SJCRH30 (cell line): ENCODE data around the gene PTPRR. TPM values are rescaled to one million over a fixed set of nuclear protein-coding genes. Genes with fewer than 3 reads are reported as not detected.

Source experiments
- DNase-seq, 2 experiments: peaks; one replicate each; pipeline ENCODE4 v3.0.0-alpha.2; 2015 to 2020
- H3K27ac ChIP-seq: fragments of 250-450 bp; sonication (Bioruptor Pico); 2 replicates; pipeline ENCODE4 v1.5.1; 2020; ENCODE audit warnings: mild to moderate bottlenecking, moderate library complexity
- H3K27me3 ChIP-seq: fragments of 250-450 bp; sonication (Bioruptor Pico); 2 replicates; pipeline ENCODE4 v1.5.1; 2020; ENCODE audit warnings: mild to moderate bottlenecking, moderate library complexity
- H3K36me3 ChIP-seq: fragments of 250-450 bp; sonication (Bioruptor Pico); 2 replicates; pipeline ENCODE4 v1.5.1; 2020; ENCODE audit warnings: mild to moderate bottlenecking, moderate library complexity
- H3K4me1 ChIP-seq: fragments of 250-450 bp; sonication (Bioruptor Pico); 2 replicates; pipeline ENCODE4 v1.5.1; 2020; ENCODE audit warnings: mild to moderate bottlenecking, moderate library complexity
- H3K4me3 ChIP-seq: fragments of 250-450 bp; sonication (Bioruptor Pico); 2 replicates; pipeline ENCODE4 v1.5.1; 2020; ENCODE audit warnings: mild to moderate bottlenecking, moderate library complexity
- H3K9me3 ChIP-seq: fragments of 250-450 bp; sonication (Bioruptor Pico); replicated peaks from 2 replicates; pipeline ENCODE4 v1.5.1; 2020; ENCODE audit warnings: mild to moderate bottlenecking, moderate library complexity
- total RNA-seq: library from RNA; depleted of rRNA; stranded (reverse); fragments of >200 nt; shearing (Covaris generic); gene quantifications from 2 replicates; pipeline ENCODE4 v1.2.3, GENCODE V29; 2014

PTPRR gene
- total RNA-seq, 1 experiment from 2014 or later = 0.49 TPM

DNA sequence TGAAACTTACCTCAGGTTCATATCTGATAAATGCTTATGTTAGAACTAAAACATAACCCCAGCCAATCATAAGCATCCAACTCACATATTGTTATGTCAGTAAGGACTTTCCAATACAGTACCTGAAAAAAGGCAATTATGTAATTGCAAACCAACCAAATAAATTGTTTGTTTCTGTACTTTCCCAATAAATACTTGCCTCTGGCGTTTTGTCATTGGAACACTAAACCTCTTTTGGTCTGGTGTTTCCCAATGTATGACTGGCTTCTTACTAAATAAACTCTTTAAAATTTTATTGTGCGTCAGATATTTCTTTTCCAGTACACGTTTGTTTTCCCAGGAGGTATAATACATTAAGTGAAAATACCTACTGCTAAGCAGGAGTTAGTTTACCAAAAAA, 276.6 kb downstream of the PTPRR start:
- Histone ChIP-seq H3K4me3 (no peak overlapping the region), H3K4me1 (peaks cover 30% of the 10 kb centered on the region), H3K27ac (no peak overlapping the region), H3K9me3 (no peaks in the 10 kb centered on the region), H3K27me3 (no peaks in the 10 kb centered on the region), H3K36me3 (no peaks in the 10 kb centered on the region)
- no peak for DNase-seq

DNA sequence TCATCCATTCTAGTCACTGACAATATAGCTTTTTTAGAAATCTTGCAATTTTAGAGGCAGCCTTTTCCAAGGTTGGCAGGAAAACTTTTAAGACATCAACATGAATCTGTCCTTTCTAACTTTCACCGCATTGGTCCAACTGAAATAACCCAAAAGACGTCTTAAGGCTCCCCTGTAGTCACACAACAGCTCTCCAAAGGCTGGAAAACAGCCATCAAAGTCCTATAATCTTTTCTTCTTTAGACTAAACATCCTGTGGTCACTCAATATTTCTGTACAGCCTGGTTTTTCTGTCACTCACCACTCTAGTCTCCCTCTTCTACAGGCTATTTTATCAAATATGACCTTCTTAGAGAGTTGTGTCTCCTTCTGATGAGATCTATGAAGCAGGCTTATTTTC, 278.8 kb downstream of the PTPRR start:
- Histone ChIP-seq H3K9me3 (no peaks in the 10 kb centered on the region), H3K4me3 (no peak overlapping the region), H3K36me3 (no peaks in the 10 kb centered on the region), H3K27me3 (no peaks in the 10 kb centered on the region), H3K27ac (no peak overlapping the region), H3K4me1 (peaks cover 17% of the 10 kb centered on the region)
- no peak for DNase-seq

DNA sequence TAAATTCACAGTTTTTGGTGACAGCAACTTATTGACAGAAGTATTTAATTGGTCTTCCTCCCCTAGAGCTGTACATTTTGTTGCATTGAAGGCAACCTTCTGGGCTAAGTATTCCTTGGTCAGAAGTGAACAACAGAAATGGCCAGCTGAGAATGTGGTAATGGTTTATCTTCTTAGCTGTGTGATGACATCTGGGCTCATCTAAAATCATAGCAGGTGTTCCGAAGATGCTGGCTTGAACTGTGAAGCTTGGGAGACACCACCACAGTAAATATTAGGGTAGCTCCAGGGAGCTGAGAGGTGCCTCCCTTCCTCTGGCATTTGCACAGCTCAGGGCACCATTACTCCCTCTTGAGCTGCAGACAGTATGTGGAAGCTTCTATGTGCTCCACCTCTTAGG, 279.6 kb downstream of the PTPRR start:
- Histone ChIP-seq H3K4me3 (no peak overlapping the region), H3K27ac (no peak overlapping the region), H3K36me3 (no peaks in the 10 kb centered on the region), H3K9me3 (no peaks in the 10 kb centered on the region), H3K4me1 (peaks cover 9% of the 10 kb centered on the region), H3K27me3 (no peaks in the 10 kb centered on the region)
- no peak for DNase-seq

DNA sequence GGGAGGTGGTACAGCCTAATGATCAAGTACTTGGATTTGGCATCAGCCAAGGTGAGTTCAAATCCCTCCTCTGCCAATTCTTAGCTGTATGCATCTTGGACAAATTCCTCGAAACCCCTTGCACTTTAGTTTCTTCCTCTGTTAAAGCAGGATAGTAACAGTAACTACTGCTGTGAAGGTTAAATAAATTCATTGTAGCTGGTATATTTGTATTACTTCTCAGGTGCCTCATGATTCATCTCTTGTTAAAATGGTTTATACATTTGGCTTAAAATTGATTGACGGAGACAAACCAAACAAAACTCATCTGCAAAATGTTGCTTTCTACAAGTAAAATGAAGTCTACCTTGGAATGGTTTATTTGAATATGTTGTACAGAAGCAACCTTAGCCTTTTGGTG, 281.0 kb downstream of the PTPRR start:
- Histone ChIP-seq H3K27me3 (no peaks in the 10 kb centered on the region), H3K9me3 (no peaks in the 10 kb centered on the region), H3K4me1 (no peaks in the 10 kb centered on the region), H3K4me3 (no peak overlapping the region), H3K27ac (no peak overlapping the region), H3K36me3 (no peaks in the 10 kb centered on the region)
- no peak for DNase-seq

DNA sequence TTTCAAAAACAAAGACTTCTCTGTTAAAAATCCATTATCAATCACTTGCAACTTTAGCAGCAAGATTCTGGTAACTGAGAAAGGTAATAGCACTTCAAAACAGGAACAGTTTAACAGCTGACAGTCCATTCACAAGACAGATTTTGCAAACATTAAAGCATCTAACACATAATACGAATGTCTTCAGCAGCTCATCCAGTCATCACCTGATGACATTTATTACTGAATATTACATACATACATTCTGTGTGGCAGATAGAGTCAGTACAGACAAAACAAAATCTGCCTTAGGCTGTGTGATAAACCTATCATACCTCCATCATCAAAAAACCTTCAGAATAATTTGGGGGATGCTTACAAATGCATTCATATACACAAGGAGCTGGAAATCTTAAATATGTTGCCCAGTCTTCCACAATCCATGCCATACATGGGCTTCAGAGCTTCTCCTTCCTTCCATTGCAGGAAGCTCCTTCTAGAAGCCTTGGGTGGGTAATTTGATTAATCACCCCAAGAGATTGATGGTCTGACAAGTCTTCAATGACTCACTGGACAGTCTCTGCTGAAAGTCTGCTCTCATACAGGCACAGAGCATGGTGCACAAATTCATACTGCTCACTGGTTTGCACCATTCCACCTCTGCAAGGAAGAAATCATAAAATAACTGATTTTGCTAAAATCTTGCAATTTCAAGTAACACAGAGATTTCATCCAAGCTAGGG, 281.7 kb downstream of the PTPRR start:
- no peak overlapping the region for H3K4me3 ChIP-seq
- no peaks in the 10 kb centered on the region for H3K9me3 ChIP-seq
- DNase-seq = no peak
- H3K27ac ChIP-seq = no peak overlapping the region
- H3K4me1 ChIP-seq = no peaks in the 10 kb centered on the region
- no peaks in the 10 kb centered on the region for H3K36me3 ChIP-seq
- no peaks in the 10 kb centered on the region; the same call in 1 of the 2 replicates for H3K27me3 ChIP-seq

DNA sequence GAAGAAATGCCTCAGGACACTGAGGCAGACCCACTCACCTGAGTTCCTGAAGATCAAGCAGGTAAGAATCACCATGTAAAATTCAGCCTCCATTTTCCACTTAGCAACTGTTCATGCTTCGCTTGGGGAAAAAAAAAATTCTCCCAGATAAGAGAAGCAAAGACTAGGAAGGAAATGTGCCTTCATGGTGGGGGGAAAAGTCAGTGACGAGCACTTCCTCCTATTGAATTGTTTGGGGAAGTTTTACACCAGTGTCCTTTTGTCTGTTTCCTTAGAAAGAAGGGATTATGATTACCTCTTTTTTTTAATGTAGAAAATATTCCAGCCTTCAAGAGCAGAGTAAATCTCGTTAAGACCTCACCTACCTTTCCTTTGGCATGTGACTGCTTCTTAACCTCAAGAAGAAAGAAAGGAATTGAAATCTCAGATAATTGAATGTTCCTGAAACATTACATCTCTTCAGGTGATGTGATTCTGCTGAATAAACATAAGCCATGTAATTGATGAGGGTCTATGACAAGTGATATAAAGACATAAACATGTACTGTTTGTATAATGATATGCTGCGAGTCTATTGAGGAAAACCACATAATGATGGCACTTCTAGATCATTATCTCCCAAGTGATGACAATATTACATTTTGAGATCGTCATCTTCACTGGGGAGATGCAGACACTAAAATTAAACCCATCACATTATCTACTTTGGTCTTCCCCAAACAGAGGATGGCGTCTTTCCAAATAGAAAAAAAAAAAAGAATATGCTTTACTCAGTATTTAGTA, 283.0 kb downstream of the PTPRR start, which contains the start of gene PTPRB:
PTPRB (minus strand) TSS at position 127 of the 783 bp plus-strand sequence; CDS start at position 93, 34 bp downstream.
- DNase-seq = no peak
- no peak within 1 kb of the TSS for H3K4me3 ChIP-seq
- H3K9me3 ChIP-seq = no peaks in the 10 kb centered on the region

DNA sequence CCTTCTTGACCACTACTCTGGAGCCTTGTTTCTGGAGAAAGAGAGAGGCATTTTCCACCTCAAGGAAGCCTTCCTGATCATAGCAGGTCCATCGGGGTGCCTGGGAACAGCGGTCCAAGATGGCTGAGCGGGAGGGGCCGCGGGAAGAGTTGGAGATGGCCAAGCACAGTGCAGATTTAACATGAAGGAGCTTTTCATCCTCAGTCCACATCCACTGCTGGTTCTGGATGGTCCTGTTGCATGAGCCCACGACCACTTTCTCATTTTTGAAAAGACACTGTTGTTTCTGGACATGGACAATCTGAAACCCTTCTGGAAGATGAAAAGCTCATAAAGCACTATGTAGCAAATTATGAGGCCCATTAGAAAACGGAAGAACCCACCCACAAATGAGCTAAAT, 284.8 kb downstream of the PTPRR start:
- no peak overlapping the region for H3K27ac ChIP-seq
- DNase-seq = no peak

More for the DNA sequence above, 283.0 kb downstream of the PTPRR start, which contains the start of gene PTPRB:
- Histone ChIP-seq H3K27ac (no peak within 1 kb of the TSS), H3K36me3 (no peaks in the 10 kb centered on the region), H3K27me3 (peaks cover 3% of the 10 kb centered on the region; the same call in 1 of the 2 replicates), H3K4me1 (no peaks in the 10 kb centered on the region)

DNA sequence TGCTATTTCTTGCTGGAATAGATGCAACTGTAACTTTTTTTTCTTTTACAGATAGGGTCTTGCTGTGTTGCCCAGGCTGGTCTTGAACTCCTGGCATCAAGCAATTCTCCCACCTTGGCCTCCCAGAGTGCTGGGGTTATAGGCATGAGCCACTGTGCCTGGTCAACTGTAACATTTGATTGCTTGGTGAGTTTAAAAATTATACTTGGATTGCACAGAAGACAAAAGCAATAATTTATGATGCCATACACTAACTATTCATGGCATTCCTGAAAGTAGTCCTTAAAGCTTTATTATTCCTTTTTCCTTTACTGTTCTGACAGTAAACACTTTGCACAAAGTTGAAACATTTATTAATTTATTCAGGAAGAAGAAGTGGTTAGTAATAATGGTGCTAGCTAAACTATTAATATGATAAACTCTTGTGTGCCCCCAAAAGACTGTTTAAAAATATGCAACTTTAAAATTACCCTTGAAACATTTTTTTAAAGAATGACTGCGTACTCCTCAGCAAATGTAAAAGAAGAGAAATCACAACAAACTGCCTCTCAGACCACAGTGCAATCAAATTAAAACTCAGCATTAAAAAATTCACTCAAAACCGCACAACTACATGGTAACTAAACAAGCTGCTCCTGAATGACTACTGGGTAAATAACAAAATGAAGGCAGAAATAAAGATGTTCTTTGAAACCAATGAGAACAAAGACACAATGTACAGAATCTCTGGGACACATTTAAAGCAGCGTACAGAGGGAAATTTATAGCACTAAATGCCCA, 291.6 kb downstream of the PTPRR start:
- Histone ChIP-seq H3K36me3 (no peaks in the 10 kb centered on the region), H3K27ac (no peak overlapping the region), H3K9me3 (no peaks in the 10 kb centered on the region; the same call in 1 of the 2 replicates), H3K4me3 (no peak overlapping the region), H3K27me3 (peaks cover 3% of the 10 kb centered on the region; the same call in 1 of the 2 replicates), H3K4me1 (no peaks in the 10 kb centered on the region)
- no peak for DNase-seq

More for the DNA sequence above, 284.8 kb downstream of the PTPRR start:
- Histone ChIP-seq H3K9me3 (no peaks in the 10 kb centered on the region; the same call in 1 of the 2 replicates), H3K27me3 (peaks cover 3% of the 10 kb centered on the region; the same call in 1 of the 2 replicates), H3K4me1 (no peaks in the 10 kb centered on the region), H3K4me3 (no peak overlapping the region), H3K36me3 (no peaks in the 10 kb centered on the region)

DNA sequence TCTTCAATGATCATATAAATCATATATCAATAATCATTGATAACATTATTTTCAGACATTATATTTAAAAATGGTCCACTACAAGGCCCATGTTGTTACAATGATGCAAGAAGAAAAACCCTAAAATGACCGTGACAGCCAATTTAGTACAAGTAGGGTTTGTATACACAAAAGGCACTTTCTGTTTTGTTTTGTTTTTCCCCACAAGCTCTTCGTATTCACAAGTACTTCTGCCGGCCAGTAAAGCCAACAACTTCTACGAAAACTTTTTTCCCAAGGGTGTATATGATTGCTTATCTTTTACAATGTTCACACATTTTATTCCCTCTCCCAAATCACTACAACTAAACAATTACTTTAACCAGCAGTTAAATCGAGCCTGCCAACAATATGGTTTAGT, 292.9 kb downstream of the PTPRR start:
- DNase-seq = no peak
- Histone ChIP-seq H3K27ac (no peak overlapping the region), H3K4me3 (peak overlapping the region; percentile 3; the same call in 1 of the 2 replicates)

DNA sequence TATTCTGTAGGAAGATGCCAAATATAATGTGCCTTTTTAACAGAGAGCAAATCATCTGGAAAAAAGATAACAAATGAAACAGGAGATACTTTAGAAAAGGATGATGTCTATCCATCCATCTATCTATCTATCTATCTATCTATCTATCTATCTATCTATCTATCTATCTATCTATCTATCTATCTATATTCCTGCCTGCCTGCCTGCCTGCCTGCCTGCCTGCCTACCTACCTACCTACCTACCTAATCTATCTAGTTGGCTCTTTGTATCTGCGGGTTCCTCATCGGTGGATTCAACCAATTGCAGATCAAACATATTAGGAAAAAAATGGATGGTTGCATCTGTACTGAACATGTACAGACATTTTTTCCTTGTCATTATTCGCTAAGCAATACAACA, 294.4 kb downstream of the PTPRR start:
- Histone ChIP-seq H3K4me3 (no peak overlapping the region), H3K4me1 (no peaks in the 10 kb centered on the region), H3K9me3 (no peaks in the 10 kb centered on the region), H3K27ac (no peak overlapping the region), H3K27me3 (no peaks in the 10 kb centered on the region), H3K36me3 (no peaks in the 10 kb centered on the region)
- DNase-seq = no peak

More for the DNA sequence above, 292.9 kb downstream of the PTPRR start:
- H3K27me3 ChIP-seq = no peaks in the 10 kb centered on the region
- H3K4me1 ChIP-seq = no peaks in the 10 kb centered on the region
- H3K36me3 ChIP-seq = no peaks in the 10 kb centered on the region
- H3K9me3 ChIP-seq = no peaks in the 10 kb centered on the region; the same call in 1 of the 2 replicates

DNA sequence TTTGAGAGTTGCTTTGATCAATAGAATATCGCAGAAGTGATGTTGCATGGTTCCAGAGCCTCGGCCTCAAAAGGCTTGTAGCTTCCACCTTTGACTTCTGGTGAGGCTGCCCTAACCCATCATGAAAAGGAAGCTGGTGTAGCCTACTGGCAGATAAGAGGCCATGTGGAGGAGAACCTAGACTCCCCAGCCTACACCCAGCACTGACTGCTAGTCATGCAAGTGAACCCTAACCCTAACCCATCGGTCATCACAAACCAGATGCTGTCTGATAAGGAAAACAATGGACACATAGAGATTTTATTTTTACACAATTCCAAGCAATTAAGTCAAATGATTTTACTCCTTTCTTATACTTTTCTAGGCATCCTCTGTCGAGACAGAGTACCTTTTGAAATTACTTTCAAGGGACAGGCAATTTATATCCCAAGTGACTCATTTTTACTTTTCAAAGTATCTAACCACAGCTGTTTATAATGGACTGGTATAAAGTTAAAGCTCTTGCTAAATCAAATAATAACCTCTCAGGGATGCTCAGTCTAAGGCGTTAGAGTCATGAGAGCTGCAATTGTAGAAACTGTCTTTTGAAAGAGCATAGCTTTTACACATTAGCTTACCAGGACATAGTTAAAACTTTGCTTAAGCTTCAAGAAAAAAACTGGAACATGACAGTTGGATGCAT, 300.9 kb downstream of the PTPRR start:
- Histone ChIP-seq H3K4me3 (no peak overlapping the region), H3K27me3 (no peaks in the 10 kb centered on the region), H3K36me3 (no peaks in the 10 kb centered on the region), H3K4me1 (no peaks in the 10 kb centered on the region), H3K9me3 (no peaks in the 10 kb centered on the region), H3K27ac (no peak overlapping the region)
- no peak for DNase-seq

DNA sequence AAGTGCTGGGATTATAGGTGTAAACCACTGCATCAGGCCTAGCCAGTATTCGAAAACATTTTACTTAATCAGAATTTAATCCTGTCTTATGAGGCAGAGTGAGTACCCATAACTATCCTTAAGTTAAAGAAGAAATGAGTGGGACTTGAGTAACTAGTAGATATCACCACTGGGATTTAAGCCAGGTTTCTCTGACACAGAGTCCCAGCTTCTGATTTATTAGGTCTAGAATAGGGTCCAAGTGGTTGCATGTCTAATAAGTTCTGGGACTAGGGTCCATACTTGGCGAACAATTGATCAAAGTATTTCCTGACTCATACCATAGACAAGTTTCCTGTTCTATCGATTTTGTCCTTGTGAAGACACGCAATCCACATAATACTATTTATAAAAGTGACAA, 302.2 kb downstream of the PTPRR start:
- no peaks in the 10 kb centered on the region for H3K4me1 ChIP-seq
- no peaks in the 10 kb centered on the region for H3K27me3 ChIP-seq
- no peaks in the 10 kb centered on the region for H3K9me3 ChIP-seq
- DNase-seq = no peak
- H3K4me3 ChIP-seq = no peak overlapping the region
- no peak overlapping the region for H3K27ac ChIP-seq
- no peaks in the 10 kb centered on the region for H3K36me3 ChIP-seq

DNA sequence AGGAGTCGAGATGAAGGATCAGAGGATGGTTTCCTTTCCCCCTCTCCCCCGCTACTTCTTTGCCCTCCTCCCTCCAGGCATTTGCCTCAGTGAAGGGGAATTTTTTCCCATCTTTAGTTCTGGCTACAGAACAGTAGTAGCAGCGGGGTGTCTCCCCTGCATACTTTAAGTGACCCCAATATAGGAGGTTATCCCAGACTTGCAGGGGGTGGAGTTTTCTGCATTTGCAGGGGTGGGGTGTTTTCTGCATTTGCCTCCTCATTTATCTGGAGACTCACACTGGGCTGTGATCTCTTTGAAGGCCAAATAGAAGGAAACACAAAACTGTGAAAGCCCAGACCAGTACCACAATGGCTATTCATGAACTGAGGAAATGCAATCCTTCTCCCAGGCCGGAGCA, 303.1 kb downstream of the PTPRR start:
- no peak for DNase-seq
- Histone ChIP-seq H3K27me3 (no peaks in the 10 kb centered on the region), H3K9me3 (no peaks in the 10 kb centered on the region), H3K4me1 (no peaks in the 10 kb centered on the region), H3K36me3 (no peaks in the 10 kb centered on the region), H3K27ac (no peak overlapping the region), H3K4me3 (no peak overlapping the region)

DNA sequence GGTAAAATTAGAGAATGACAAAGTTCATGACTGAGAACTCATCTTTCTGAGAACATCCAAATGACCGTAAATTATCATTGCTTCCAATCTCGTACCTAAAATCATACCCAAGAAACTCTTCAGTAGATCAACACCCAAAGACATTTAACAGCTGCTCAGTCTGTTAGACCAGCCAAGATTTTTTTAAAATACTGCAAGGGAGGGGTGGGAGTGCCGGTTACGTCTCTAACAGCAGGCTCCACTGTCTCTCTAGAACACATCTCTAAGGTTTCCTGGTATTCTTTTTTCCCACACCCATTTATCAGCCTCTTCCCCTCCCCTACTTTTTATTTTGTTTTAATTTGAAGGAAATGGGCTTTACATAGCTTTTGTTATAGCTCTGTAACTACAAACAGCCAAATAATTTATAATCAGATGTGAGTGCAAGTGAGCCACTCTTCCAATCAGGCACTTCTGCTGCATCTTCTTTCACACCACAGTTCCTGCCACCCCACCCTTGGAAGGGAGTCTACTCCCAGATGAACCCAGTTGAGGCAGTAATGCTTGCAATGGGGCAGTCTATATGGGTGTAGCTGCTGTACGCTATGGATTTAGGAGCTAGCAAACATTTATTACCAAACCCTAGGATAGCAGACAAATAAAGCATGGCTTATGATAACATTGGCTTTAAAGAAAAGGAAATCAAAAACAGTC, 305.2 kb downstream of the PTPRR start:
- no peak overlapping the region for H3K27ac ChIP-seq
- no peak overlapping the region for H3K4me3 ChIP-seq
- H3K27me3 ChIP-seq = no peaks in the 10 kb centered on the region
- H3K9me3 ChIP-seq = no peaks in the 10 kb centered on the region
- no peaks in the 10 kb centered on the region for H3K36me3 ChIP-seq
- no peaks in the 10 kb centered on the region for H3K4me1 ChIP-seq
- no peak for DNase-seq
